ENCODE results near the gene DPP4.

DPP4 gene

DNA sequence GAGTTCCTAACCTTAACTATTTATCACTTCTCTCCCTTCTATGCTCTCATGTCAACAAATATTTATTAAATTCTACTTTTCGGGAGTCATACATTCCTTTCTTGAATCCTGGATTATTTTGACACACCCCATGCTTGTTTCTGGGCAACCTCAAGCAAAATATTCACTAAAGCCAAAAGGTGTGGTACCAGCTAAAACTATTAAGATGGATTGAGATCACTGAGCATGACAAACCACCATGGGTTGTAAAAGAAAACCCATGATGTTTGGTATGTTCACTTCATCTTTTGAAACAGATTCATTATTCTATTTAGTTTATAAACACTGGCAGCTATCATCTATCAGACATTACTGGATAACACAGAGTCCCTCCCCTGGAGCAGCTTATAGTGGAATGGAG is 32.5 kb downstream of the DPP4 start:
- ChIA-PET CTCF (interaction anchor here (1.0 to 1.5 kb wide), 2 partner anchors 8 to 32 kb away, joined by 3 read pairs; partner anchors contain the start of gene DPP4), POLR2A (no interaction called here)
- no peak for DNase-seq (ENCODE audit: extremely low spot score)
- no peak for TF ChIP-seq CTCF (IDR thresholded peaks at IDR 0.05; ENCODE audit: control extremely low read depth, extremely low read depth, low read depth, missing control alignments)

DNA sequence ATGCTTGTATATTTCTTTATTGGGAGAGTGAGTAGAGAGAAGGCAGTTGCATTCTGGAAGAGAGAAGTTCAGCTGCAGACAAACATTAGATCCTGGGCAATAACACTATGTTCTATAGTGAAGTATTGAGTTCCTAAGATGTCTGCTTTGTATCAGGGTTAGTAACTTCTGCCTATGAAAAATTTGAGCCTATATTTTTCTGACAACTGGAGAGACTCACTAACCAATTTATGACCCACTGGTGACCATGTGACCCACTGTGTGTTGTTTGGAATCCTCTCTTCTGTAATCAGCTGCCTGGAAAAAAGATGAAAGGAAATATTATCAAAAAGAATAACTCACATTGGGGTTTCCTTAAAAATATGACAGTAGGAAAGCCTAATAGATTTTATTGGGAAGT is 35.3 kb downstream of the DPP4 start:
- no peak for DNase-seq (ENCODE audit: extremely low spot score)
- POLR2A ChIA-PET: no interaction called here
- CTCF ChIA-PET: interaction anchor here (1.5 kb wide), 1 partner anchor 86 kb away, joined by 3 read pairs; no protein-coding TSS in a partner anchor
- TF ChIP-seq CTCF (IDR thresholded peaks at IDR 0.05; ENCODE audit: control extremely low read depth, extremely low read depth, low read depth, missing control alignments): no peak

- POLR2A ChIA-PET: no interaction called here
Measured at GRCh38 chr2:162037886-162038285, 36.1 kb downstream of the DPP4 start.

GRCh38 chr2:162037028-162037795 is 36.8 kb downstream of the DPP4 start:
- DNase-seq (ENCODE audit: extremely low spot score): no peak
- POLR2A ChIA-PET: no interaction called here
- TF ChIP-seq CTCF (IDR thresholded peaks at IDR 0.05; ENCODE audit: control extremely low read depth, extremely low read depth, low read depth, missing control alignments): no peak
- CTCF ChIA-PET: interaction anchor here (0.8 to 2.0 kb wide), 4 partner anchors 9 to 66 kb away, joined by 3 to 5 read pairs (median 3); no protein-coding TSS in a partner anchor

More at GRCh38 chr2:162037886-162038285, 36.1 kb downstream of the DPP4 start:
- TF ChIP-seq CTCF (IDR thresholded peaks at IDR 0.05; ENCODE audit: control extremely low read depth, extremely low read depth, low read depth, missing control alignments): no peak
- DNase-seq (ENCODE audit: extremely low spot score): no peak
- CTCF ChIA-PET: interaction anchor here (1.1 to 1.5 kb wide), 2 partner anchors 65 to 87 kb away, joined by 3 read pairs; no protein-coding TSS in a partner anchor

- DNase-seq (ENCODE audit: extremely low spot score): no peak
Measured at GRCh38 chr2:162035981-162036380, 38.0 kb downstream of the DPP4 start.

More at GRCh38 chr2:162035981-162036380, 38.0 kb downstream of the DPP4 start:
- POLR2A ChIA-PET: no interaction called here
- CTCF ChIA-PET: interaction anchor here (0.7 to 2.0 kb wide), 4 partner anchors 9 to 90 kb away, joined by 3 to 5 read pairs (median 4); no protein-coding TSS in a partner anchor
- no peak for TF ChIP-seq CTCF (IDR thresholded peaks at IDR 0.05; ENCODE audit: control extremely low read depth, extremely low read depth, low read depth, missing control alignments)

All from GM10248 (cell line).